GM08714 (cell line): ENCODE results near the gene ZNF566.
"Not testable (repeated sequence)": the region's sequence is repeated elsewhere in the genome, so short reads cannot be mapped to it uniquely, and the experiment has no call there.

Experiments used
- H3K4me3 ChIP-seq: fragments of 200-500 bp; sonication (Bioruptor generic); 2 replicates; pipeline ENCODE4 v1.5.1; 2014; ENCODE audit warnings: mild to moderate bottlenecking, low read length, inconsistent platforms
- ZNF274 ChIP-seq: IDR thresholded peaks from 2 replicates; pipeline ENCODE4 v1.6.1; 2012; ENCODE audit warnings: mild to moderate bottlenecking, low read depth, low read length

Gene ZNF566

GRCh38 chr19:36489118-36489919 lies at the start of gene ZNF566:
ZNF566 (minus strand) TSS chr19:36489561; CDS start chr19:36476557, 13,004 bp downstream.
- no peak for TF ChIP-seq ZNF274
- H3K4me3 ChIP-seq: peak within 1 kb of the TSS; percentile 69

DNA sequence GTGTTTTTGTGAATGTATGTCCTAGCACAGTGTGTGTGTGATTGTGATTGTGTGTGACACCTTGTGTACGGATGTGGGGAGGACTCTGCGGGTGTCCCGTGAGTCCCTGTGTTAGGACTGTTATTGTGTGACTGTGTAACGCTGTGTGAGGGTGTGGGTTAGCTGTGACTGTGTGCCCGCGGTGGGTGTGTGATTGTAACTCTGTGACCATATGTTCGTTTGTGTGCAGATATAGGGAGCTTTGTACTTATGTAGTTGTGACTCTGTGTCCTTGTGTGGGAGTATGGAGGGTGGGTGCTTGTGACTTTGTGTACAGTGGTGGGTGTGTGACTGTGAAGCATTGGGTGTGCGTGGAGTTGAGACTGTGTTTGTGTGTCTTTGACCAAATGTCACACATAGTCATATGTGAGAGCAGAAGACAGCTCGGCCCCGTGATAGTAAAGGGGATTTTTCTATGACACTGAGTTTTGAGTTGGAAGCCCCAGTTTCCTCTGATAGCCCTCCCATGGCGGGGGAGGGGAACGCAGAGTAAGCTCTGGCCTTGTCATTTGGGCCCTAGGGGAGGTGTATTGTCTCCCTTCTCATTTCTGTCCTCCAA lies 39.7 kb upstream of the ZNF566 start:
- no peak for TF ChIP-seq ZNF274
- peak overlapping the region; percentile 85 for H3K4me3 ChIP-seq

GRCh38 chr19:36528194-36528920 lies 39.0 kb upstream of the ZNF566 start, which contains the start of gene ZNF260:
ZNF260 (minus strand) TSS chr19:36528271; CDS start chr19:36515238, 13,033 bp downstream.
- no peak for TF ChIP-seq ZNF274
- peak within 1 kb of the TSS; percentile 85 for H3K4me3 ChIP-seq

DNA sequence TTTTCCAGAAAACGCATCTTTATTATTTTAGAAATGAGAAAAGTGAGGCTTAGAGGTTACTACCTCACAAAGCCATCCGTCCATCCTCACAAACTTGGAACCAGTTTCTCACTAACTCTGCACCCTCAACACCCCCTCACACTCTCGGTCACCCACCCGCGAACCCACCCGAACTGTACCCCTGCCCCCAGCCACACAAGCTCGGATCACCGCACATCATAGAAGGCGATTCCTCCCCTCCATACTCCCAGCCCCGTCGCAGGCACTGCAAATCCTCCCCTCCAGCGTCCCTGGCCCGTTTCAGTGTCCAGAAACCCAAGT lies 38.5 kb upstream of the ZNF566 start:
- H3K4me3 ChIP-seq: peak overlapping the region; percentile 85
- TF ChIP-seq ZNF274: no peak

- peak overlapping the region; percentile 85 for H3K4me3 ChIP-seq
- TF ChIP-seq ZNF274: no peak
Measured at GRCh38 chr19:36527341-36527740, 38.0 kb upstream of the ZNF566 start.

DNA sequence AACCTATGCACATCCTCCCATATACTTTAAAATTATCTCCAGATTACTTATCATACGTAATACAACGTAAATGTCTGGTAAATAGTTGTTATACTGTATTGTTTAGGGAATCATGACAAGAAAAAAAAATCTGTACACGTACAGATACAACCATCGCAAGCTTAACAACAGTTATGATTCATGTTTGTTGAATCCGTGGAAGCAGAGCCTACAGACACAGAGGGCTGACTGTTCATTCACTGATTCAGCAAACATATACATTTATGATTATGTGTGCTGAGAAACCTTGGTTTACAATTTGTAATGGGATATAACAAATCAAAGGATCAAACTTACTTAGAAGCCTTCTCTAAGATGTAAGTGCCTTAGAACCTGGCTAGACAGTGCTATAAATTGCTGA lies 37.2 kb upstream of the ZNF566 start:
- TF ChIP-seq ZNF274: no peak
- peak overlapping the region; percentile 32; the same call in 1 of the 2 replicates for H3K4me3 ChIP-seq

DNA sequence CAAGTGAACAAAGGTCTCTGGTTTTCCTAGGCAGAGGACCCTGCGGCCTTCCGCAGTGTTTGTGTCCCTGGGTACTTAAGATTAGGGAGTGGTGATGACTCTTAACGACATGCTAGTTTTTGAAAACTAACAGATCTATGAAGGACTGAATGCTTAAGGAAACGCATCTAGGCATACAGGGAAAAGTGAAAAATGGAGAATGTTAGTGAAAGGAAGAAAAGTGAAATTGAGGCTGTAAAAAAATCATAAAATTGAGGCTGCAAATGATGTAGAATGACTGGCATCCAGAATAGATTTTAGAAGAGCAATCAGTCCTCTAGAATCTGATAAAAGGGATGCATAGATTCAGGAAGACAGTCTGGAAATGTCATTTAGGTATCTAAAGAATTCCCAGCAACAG lies 35.3 kb upstream of the ZNF566 start:
- TF ChIP-seq ZNF274: no peak
- H3K4me3 ChIP-seq: no peak overlapping the region

- no peak overlapping the region for H3K4me3 ChIP-seq
- TF ChIP-seq ZNF274: peak; percentile 72
Measured at GRCh38 chr19:36514012-36514612, 24.8 kb upstream of the ZNF566 start.

DNA sequence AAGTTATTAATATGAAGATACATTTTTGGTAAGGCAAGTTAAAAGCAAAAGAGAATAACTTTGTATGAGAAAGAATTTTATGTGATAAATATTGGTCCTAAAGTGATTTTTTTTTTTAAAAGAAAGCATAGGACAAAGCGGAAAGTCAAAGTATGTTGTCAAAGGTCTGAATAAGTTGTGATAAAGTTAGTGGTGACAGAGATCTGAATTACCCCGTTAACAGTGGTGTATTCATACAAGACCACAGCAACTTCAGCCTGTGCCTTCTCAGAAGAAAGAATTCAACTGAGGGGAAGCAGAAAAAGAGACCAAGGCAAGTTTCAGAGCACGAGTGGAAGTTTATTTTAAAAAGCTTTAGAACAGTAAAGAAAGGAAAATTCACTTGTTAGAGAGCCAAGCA lies 19.0 kb upstream of the ZNF566 start:
- no peak for TF ChIP-seq ZNF274
- H3K4me3 ChIP-seq: no peak overlapping the region

DNA sequence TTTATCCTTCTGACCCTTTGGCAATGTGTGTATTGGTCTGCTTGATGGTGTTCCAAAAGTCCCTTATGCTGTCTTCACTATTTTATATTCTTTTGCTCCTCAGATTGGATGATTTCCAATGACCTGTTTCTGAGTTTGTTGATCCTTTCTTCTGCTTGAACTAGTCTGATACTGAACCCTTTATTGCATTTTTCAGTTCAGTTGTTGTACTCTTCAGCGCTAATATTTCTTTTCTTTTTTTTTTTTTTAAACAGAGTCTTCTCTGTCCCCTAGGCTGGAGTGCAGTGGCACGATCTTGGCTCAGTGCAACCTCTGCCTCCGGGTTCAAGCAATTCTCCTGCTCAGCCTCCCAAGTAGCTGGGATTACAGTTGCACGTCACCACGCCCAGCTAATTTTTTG lies 12.6 kb upstream of the ZNF566 start:
- TF ChIP-seq ZNF274: no peak

GRCh38 chr19:36497001-36497400 lies 7.6 kb upstream of the ZNF566 start:
- H3K4me3 ChIP-seq: no peak overlapping the region
- TF ChIP-seq ZNF274: no peak

More for the DNA sequence above, 12.6 kb upstream of the ZNF566 start:
- no peak overlapping the region for H3K4me3 ChIP-seq

- not testable (repeated sequence) for H3K4me3 ChIP-seq
Measured at GRCh38 chr19:36492689-36493453, 3.5 kb upstream of the ZNF566 start.

- H3K4me3 ChIP-seq: not testable (repeated sequence)
Measured at GRCh38 chr19:36490846-36491245, 1.5 kb upstream of the ZNF566 start.

GRCh38 chr19:36489920-36490415 lies 607 bp upstream of the ZNF566 start:
- TF ChIP-seq ZNF274: no peak
- peak overlapping the region; percentile 69 for H3K4me3 ChIP-seq

- peak overlapping the region; percentile 69 for H3K4me3 ChIP-seq
- TF ChIP-seq ZNF274: no peak
Measured at GRCh38 chr19:36488846-36489117, 579 bp downstream of the ZNF566 start.
